GM12878 (cell line): ENCODE results near the gene CFAP70. TPM values are rescaled to one million over a fixed set of nuclear protein-coding genes. Genes with fewer than 3 reads are reported as not detected.

Source experiments
- ATF7 ChIP-seq: fragments of 450-650 bp; IDR thresholded peaks from 2 replicates; pipeline ENCODE4 v1.6.1; 2016; ENCODE audit warnings: low read depth, mild to moderate bottlenecking
- CEBPB ChIP-seq, 2 experiments: fragments of 150-350 bp in 1 of 2; IDR thresholded peaks; 2 replicates each; pipeline ENCODE4 v1.6.1; 2012 to 2014; ENCODE audit warnings: low read depth in 2 of 2, low read length in 2 of 2, borderline replicate concordance in 1 of 2, inconsistent platforms in 1 of 2
- CEBPZ ChIP-seq: fragments of 150-350 bp; IDR thresholded peaks from 2 replicates; pipeline ENCODE4 v1.6.1; 2016; ENCODE audit warnings: low read depth, low read length
- CTCF ChIP-seq, 3 experiments: IDR thresholded peaks in 2 of 3; conservative IDR thresholded peaks in 1 of 3; 2 replicates each; pipeline ENCODE4 v1.5.1; 2011; ENCODE audit warnings: low read depth in 3 of 3, low read length in 3 of 3, mild to moderate bottlenecking in 3 of 3, control low read depth in 2 of 3, moderate library complexity in 2 of 3, inconsistent platforms in 1 of 3, mixed read lengths in 1 of 3; ENCODE audit not compliant: control insufficient read depth in 2 of 3, insufficient read depth in 1 of 3; ENCODE audit errors: extremely low read depth in 1 of 3
- KAT2A ChIP-seq: conservative IDR thresholded peaks from 2 replicates; pipeline ENCODE4 v1.6.1; 2011; ENCODE audit warnings: low read depth, low read length; ENCODE audit not compliant: control insufficient read depth
- MAX ChIP-seq: IDR thresholded peaks from 2 replicates; pipeline ENCODE4 v1.6.1; 2012; ENCODE audit warnings: low read depth, low read length, improper control_type of control experiment
- MXI1 ChIP-seq: fragments of 150-350 bp; IDR thresholded peaks from 2 replicates; pipeline ENCODE4 v1.6.1; 2011; ENCODE audit warnings: low read depth, mild to moderate bottlenecking, inconsistent platforms, low read length, improper control_type of control experiment
- MYC ChIP-seq: IDR thresholded peaks from 2 replicates; pipeline ENCODE4 v1.6.1; 2011; ENCODE audit warnings: mild to moderate bottlenecking, low read length, moderate library complexity, inconsistent platforms; ENCODE audit not compliant: insufficient read depth, insufficient replicate concordance, insufficient read length, severe bottlenecking
- PAX5 ChIP-seq: IDR thresholded peaks from 2 replicates; pipeline ENCODE4 v1.6.1; 2011; ENCODE audit warnings: low read depth, low read length, borderline replicate concordance
- PAX8 ChIP-seq: fragments of 450-650 bp; IDR thresholded peaks from 2 replicates; pipeline ENCODE4 v1.6.1; 2017; ENCODE audit warnings: mild to moderate bottlenecking, moderate library complexity
- PKNOX1 ChIP-seq: fragments of 450-650 bp; IDR thresholded peaks from 2 replicates; pipeline ENCODE4 v1.6.1; 2016; ENCODE audit warnings: mild to moderate bottlenecking
- POLR2AphosphoS5 ChIP-seq: IDR thresholded peaks from 2 replicates; pipeline ENCODE4 v1.6.1; 2011; ENCODE audit warnings: mild to moderate bottlenecking, low read length, inconsistent platforms
- RCOR1 ChIP-seq: conservative IDR thresholded peaks from 2 replicates; pipeline ENCODE4 v1.6.1; 2012; ENCODE audit warnings: low read depth, low read length, improper control_type of control experiment
- SIN3A ChIP-seq: IDR thresholded peaks from 2 replicates; pipeline ENCODE4 v1.6.1; 2012; ENCODE audit warnings: low read depth, low read length, improper control_type of control experiment
- SIX5 ChIP-seq: IDR thresholded peaks from 2 replicates; pipeline ENCODE4 v1.6.1; 2011; ENCODE audit warnings: mild to moderate bottlenecking, low read depth, low read length, moderate library complexity; ENCODE audit not compliant: severe bottlenecking
- WRNIP1 ChIP-seq: IDR thresholded peaks from 2 replicates; pipeline ENCODE4 v1.6.1; 2011; ENCODE audit warnings: low read depth, low read length, improper control_type of control experiment, borderline replicate concordance
- ZNF592 ChIP-seq: fragments of 450-650 bp; IDR thresholded peaks from 2 replicates; pipeline ENCODE4 v1.6.1; 2017; ENCODE audit warnings: mild to moderate bottlenecking, moderate library complexity
- ZZZ3 ChIP-seq: IDR thresholded peaks from 2 replicates; pipeline ENCODE4 v1.6.1; 2011; ENCODE audit warnings: low read depth; ENCODE audit not compliant: control insufficient read depth, insufficient read length
- polyA plus RNA-seq, 11 experiments: library from polyadenylated mRNA; depleted of rRNA in 4 of 11; unstranded in 6 of 11; stranded (reverse) in 5 of 11; fragments of >200 nt; fragmentation: Nextera tagmentation in 4 of 11; fragmentation: Illumina TruSeq in 1 of 11; extraction: Ambion mirVana in 4 of 11; extraction: Trizol in 1 of 11; gene quantifications; 1 replicate in 1 of 11; 2 replicates in 10 of 11; pipeline versions ENCODE4 v1.2.1 to v1.2.3, GENCODE V29; 2011 to 2016; ENCODE audit warnings: inconsistent platforms in 2 of 11, missing spikeins in 2 of 11, low read depth in 1 of 11
- total RNA-seq, 4 experiments: library from RNA; depleted of rRNA in 3 of 4; stranded (reverse); fragments of >200 nt in 3 of 4; fragmentation: Illumina TruSeq in 1 of 4; extraction: Trizol in 1 of 4; gene quantifications; 2 replicates each; pipeline versions ENCODE4 v1.2.1 to v1.2.3, GENCODE V29; 2013 to 2021

The CFAP70 gene
- total and polyA plus RNA-seq, 10 of the 15 experiments (the other 5 are each of a cell fraction or from before 2014, with no cell fraction given) = 0.21 to 1.1 (median 0.42) TPM

- TF ChIP-seq ZZZ3 (no peak), CEBPZ (peak; percentile 31), POLR2AphosphoS5 (peak; percentile 95), RCOR1 (peak; percentile 70; the same call in 1 of the 2 replicates), KAT2A (no peak), MYC (peak; percentile 39), PAX8 (no peak), CEBPB (IDR thresholded peaks at IDR 0.05; ENCODE audit: borderline replicate concordance in 1 of 2, low read depth in 2 of 2, low read length in 2 of 2) (no peak), ATF7 (0 out of 2 replicates have a peak, but pooled peaks have one; percentile 31), SIN3A (peak; percentile 95; the same call in 1 of the 2 replicates), WRNIP1 (no peak), MAX (peak; percentile 68), ZNF592 (no peak), CTCF (IDR thresholded peaks at IDR 0.05 in 2 of 3, conservative IDR thresholded peaks at IDR 0.05 in 1 of 3; ENCODE audit: control insufficient read depth in 2 of 3, extremely low read depth in 1 of 3, insufficient read depth in 1 of 3, low read depth in 3 of 3, low read length in 3 of 3) (no peak), SIX5 (peak; percentile 54), PAX5 (no peak), PKNOX1 (0 out of 2 replicates have a peak, but pooled peaks have one; percentile 27), MXI1 (peak; percentile 92)
Observed at GRCh38 chr10:73252445-73253224, 106.0 kb downstream of the CFAP70 start, which contains the start of gene MRPS16 (continued).
